ENCODE data around the gene RFX4.

RFX4 gene

GRCh38 chr12:106582641-106583230 is at the start of gene RFX4:
Gene RFX4 (plus strand): TSS chr12:106583004. CDS start chr12:106583321, 317 bp downstream.
- DNase-seq (ENCODE audit: low spot score), result peak; percentile 15

DNA sequence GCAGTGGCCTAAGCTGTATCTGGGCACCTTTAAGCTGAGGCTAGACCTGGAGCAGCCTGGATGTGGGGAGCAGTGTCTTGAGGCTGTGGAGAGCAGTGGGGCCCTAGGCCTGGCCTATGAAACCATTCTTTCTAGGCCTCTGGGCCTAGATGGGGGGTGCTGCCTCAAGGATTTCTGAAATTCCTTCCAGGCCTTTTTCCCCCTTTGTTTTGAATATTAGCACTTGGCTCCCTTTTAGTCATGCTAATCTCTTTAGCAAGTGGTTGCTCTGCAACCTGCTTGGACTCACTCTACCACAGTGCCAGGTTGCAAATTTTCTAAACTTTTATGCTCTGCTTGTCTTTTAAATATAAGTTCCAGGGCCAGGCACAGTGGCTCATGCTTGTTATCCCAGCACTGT is 41.6 kb upstream of the RFX4 start:
- no peak for DNase-seq (ENCODE audit: low spot score)

DNA sequence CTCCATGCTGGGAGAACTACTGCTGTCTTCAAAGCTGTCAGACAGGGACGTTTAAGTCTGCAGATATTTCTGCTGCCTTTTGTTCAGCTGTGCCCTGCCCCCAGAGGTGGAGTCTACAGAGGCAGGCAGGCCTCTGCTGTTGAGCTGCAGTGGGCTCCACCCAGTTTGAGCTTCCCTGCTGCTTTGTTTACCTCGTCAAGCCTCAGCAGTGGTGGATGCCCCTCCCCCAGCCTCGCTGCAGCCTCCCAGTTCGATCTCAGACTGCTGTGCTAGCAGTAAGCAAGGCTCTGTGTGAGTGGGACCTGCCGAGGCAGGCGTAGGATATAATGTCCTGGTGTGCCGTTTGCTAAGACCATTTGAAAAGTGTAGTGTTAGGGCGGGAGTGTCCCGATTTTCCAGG is 31.4 kb upstream of the RFX4 start:
- DNase-seq (ENCODE audit: low spot score), result no peak

DNA sequence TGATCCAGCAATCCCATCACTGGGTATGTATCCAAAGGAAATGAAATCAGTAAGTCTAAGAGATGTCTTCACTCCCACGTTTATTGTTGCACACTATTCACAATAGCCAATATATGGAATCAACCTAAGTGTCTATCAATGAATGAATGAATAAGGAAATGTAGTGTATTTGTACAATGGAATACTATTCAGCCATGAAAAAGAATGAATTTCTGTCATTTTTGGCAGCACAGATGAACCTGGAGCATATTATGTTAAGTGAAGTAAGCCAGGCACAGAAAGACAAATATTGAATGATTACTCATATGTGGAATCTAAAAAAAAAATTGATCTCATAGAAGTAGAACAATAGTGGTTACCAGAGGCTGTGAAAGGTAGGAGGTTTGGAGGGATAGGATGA is 30.6 kb upstream of the RFX4 start:
- DNase-seq (ENCODE audit: low spot score), result no peak

DNA sequence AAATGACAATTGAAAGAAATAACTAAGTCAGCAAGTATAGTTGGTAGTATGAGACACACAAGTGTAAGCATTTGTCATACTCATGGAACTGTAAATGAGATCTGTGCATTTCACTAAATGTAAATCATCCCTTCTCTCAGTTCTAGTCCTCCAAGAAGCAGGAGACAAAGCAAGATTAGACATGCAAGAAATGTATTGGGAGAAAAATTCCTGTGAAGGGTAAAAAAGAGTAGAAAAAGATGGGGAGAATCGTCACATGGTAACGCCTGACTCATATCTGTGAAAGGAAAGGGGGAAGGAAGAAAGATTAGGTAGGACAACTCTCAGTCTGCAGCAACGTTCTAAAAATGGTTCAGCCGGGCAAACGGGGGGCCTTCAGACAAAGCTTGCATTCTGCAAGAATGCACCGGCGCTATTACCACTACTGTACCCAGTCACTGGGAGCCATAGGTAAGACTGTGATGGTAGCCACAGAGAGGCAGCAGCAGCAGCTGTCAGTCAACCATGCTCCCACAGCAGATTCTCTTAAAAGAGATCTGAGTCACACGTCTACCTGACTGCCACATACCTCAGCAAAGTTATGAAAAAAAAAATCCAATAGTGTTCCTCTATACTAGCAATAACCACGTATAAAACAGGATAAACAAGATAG is 18.0 kb upstream of the RFX4 start:
- no peak for DNase-seq (ENCODE audit: low spot score)

- no peak for DNase-seq (ENCODE audit: low spot score)
Measured at GRCh38 chr12:106566771-106567170, 16.0 kb upstream of the RFX4 start.

DNA sequence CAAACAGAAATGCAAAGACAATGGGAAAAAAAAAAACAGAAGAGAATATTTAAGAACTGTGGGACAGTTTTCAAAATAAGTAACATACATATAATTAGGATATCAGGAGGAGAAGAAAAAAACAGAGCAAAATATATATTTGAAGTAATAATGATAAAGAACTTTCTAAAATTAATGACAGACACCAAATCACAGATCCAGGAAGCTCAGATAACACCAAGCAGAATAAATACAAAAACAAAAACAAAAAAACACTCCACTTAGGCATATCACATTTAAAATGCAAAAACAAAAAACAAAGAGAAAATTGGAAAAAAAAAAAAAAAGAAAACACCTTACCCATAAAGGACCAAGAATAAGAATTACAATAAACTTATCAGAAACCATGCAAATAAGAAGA is 9.6 kb upstream of the RFX4 start:
- DNase-seq (ENCODE audit: low spot score), result no peak

- DNase-seq (ENCODE audit: low spot score), result no peak
Measured at GRCh38 chr12:106576848-106577247, 6.0 kb upstream of the RFX4 start.

DNA sequence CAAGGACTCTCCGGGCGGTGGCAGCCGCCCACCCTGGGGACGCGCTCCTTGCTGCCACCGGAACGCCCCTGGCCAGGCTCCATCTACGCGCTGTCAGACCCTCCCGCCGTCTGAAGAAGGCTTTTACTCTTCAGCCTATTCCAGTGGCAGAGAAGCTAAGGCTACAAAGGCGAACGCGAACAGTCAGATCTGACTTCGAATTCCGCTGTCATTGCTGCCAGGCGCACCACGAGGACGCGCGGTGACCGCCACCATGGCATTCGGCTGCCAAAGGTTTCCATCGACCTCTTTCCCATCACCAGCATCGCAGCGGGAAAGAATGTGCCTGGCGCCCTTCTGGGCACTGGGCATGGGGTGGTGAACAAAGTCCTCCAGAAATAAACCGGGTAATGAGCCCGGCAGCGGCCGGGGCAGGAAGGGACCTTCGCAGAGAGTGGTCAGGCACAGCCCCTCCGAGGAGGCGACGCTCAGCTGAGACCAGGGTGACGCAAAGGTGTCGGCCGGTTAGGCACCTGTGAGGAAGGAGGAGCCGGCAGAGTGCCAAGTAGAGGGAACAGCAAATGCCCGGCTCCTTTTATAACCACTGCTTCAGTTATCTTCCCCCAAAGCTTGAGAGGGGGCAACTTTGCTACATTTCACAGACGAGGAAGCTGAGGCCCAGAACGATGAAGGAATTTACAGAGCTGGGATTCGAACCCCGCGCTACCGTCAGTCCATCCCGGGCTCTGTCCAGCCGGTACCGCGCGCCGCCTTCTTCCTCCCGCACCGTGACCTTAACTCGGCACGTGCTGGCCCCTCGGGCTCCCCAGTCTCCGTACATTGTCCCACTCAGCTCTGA is 1.9 kb upstream of the RFX4 start:
- no peak for DNase-seq (ENCODE audit: low spot score)

- DNase-seq (ENCODE audit: low spot score), result peak; percentile 71
Measured at GRCh38 chr12:106581543-106582248, 1.1 kb upstream of the RFX4 start.

- DNase-seq (ENCODE audit: low spot score), result no peak
Measured at GRCh38 chr12:106582249-106582591, 584 bp upstream of the RFX4 start.

- peak; percentile 29 for DNase-seq (ENCODE audit: low spot score)
Measured at GRCh38 chr12:106583242-106584103, 669 bp downstream of the RFX4 start.

DNA sequence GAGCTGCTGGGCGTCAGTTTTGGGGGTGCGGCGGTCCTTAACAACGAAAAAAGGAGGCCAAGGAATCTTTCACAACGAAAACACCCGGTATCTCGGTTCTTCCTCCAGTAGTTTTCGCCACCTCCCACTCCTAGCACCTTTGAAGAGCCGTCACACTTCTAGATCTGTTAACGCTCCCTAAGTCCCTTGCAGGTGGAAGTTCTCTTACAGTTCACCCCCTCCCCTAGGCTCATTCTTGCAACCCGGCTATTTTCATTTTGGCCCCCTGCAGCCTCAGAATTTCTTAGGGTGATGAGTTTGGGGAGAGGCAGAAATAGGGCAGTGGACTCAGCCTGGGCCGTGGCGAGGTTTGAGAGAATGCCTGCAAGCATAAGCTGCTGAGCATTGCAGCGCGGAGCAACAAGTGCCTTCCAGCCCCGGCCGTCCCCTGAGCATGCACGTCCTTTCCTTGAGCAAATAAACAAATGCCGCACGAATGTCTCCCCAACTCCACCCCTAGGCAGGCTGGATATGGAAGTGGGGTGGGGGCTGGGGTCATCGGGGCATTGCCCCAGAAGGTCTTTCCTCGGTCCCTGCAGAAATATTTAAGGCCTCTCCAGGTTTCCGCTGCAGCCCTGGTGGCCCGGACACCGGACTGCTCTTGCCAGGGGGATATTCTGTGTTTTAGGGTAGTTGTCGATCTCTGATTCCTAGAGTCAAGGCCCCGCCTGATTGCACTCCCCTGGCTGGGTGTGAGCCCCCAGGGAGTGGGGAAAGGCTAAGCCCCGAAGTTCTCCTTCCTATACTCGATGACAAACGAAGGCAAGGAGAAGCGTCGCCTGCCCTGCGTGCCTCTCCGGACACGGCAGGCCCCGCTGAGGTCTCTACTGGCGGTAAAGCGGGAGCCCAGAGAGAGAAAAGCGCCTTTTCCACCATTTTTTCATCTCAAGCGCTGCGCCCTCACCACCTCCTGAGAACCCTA is 1.6 kb downstream of the RFX4 start:
- peak; percentile 14 for DNase-seq (ENCODE audit: low spot score)

DNA sequence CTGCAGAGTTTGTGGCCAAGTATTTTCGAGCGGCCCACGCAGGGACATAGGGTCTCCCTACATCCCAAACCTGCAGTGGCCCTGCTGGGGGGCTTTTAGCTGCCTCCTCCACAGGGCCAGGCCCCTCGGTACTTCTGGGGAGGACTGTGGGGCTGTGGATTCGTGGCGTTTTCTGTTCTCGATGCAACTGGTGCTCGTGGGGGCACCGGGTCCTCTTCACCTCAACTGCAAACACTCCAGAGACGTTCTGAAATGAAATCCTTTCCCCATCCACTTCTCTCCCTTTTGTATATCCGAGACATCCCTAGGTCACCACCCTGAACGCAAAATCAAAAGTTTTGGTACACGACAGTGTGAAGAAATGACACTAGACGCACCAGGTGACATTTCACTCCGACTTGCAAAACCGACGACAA is 2.3 kb downstream of the RFX4 start:
- no peak for DNase-seq (ENCODE audit: low spot score)

DNA sequence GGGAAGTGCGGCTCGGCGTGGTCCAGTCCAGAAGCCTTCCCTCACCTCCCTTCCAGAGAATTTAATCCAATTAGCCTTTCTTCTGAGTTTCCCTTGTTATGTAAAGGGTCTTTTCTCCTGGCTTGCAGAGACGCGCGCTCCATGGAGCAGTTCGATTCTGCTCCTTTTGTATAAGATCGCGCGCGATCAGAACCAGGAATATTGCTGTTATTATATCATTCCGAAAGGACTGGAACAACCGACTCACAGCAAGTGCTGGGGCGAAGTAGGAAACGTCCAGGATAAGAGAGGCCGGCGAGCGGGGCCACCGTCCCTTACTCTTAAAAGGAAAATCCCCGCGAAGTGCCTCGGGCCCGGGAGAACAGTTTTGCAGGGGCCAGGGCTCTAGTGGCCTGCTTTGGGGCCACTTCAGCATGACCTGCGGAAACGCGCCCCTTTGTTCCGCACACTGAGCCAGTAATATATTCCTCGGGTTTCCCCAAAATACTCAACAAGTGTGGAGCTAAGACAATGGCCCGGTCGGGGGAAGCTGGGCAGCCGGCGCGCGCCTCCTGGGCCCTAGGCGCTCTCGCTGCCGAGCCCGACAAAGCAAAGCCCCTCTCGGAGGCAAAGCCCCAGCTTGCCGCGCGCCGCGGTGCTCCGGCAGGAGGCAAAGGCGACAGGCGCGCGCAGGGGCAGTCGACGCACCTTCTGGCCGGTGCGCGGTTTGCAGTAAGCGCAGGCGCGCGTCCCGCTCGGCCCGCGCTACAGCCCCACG is 2.9 kb downstream of the RFX4 start:
- peak; percentile 11 for DNase-seq (ENCODE audit: low spot score)

- DNase-seq (ENCODE audit: low spot score), result peak; percentile 12
Measured at GRCh38 chr12:106586278-106586802, 3.5 kb downstream of the RFX4 start.

- peak; percentile 16 for DNase-seq (ENCODE audit: low spot score)
Measured at GRCh38 chr12:106586803-106587684, 4.2 kb downstream of the RFX4 start.

DNA sequence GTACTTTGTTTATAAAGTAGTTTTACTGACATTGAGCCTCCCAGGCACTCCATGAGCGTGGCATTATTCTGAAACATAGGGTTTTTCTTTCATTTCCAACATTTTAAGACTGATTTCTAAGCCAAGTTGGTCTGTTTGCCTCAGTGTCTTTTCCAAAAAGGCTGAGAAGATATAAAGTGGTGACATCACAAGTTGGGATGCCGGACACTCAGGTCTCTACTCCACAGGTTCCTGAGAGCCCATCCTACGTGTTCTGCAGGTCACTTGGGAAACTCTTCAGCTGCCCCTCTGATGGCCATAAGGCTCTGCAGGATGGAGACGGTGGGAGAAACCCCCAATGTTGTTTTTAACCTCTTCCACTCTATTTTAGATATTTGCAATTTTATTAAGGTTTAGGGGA is 6.0 kb downstream of the RFX4 start:
- DNase-seq (ENCODE audit: low spot score), result no peak
